Ascending aorta (tissue), 2 donors: ENCODE results near the gene SDK1. TPM values are rescaled to one million over a fixed set of nuclear protein-coding genes. Genes with fewer than 3 reads are reported as not detected.
"Not testable (repeated sequence)": the region's sequence is repeated elsewhere in the genome, so short reads cannot be mapped to it uniquely, and the experiment has no call there.

Experiments
- DNase-seq, 2 donors: peaks; one replicate each; pipeline ENCODE4 v3.0.0-alpha.2; 2019; ENCODE audit warnings: low spot score in 2 of 2
- H3K27ac ChIP-seq, 2 donors: fragments of 200-600 bp; sonication (generic); one replicate each; pipeline ENCODE4 v1.5.1; 2016 to 2017; ENCODE audit warnings: mild to moderate bottlenecking in 1 of 2
- H3K27me3 ChIP-seq: fragments of 200-600 bp; sonication (generic); one replicate; pipeline ENCODE4 v1.5.1; 2017
- H3K36me3 ChIP-seq, 2 donors: fragments of 200-600 bp; sonication (generic); one replicate each; pipeline ENCODE4 v1.5.1; 2016
- H3K4me1 ChIP-seq, 2 donors: fragments of 200-600 bp; sonication (generic); one replicate each; pipeline ENCODE4 v1.5.1; 2016 to 2017; ENCODE audit warnings: mild to moderate bottlenecking in 1 of 2
- H3K4me3 ChIP-seq, 2 donors: fragments of 200-600 bp; sonication (generic); one replicate each; pipeline ENCODE4 v1.5.1; 2016 to 2017; ENCODE audit warnings: mild to moderate bottlenecking in 1 of 2
- H3K9me3 ChIP-seq, 2 donors: fragments of 200-600 bp; sonication (generic); one replicate each; pipeline ENCODE4 v1.5.1; 2016
- CTCF ChIP-seq, 3 experiments: fragments of 200-600 bp in 2 of 3; fragments of 450-650 bp in 1 of 3; sonication (generic) in 2 of 3; IDR thresholded peaks; one replicate each; pipeline ENCODE4 v1.5.1; 2016 to 2019; ENCODE audit warnings: antibody characterized with exemption in 3 of 3, mild to moderate bottlenecking in 1 of 3, moderate library complexity in 1 of 3
- intact Hi-C: fragments of 100-400 bp; cut with DNase I; formaldehyde crosslinking; loops from one replicate; pipeline ENCODE4 v1.15.1; 2023
- total RNA-seq: library from RNA; depleted of rRNA; stranded (reverse); fragments of >200 nt; gene quantifications from one replicate; pipeline ENCODE4 v1.1.0, GENCODE V29; 2016

SDK1 gene
- total RNA-seq, 1 donor from 2014 or later: 13.3 TPM

GRCh38 chr7:4091767-4092166 is 790.7 kb downstream of the SDK1 start:
- Histone ChIP-seq H3K27me3 (no peaks in the 10 kb centered on the region), H3K4me1 (no peaks in the 10 kb centered on the region), H3K4me3 (no peak overlapping the region), H3K36me3 (peaks cover 3 to 11% of the 10 kb centered on the region in 2 donors), H3K9me3 (peaks cover 0 to 9% of the 10 kb centered on the region in 2 donors), H3K27ac (no peak overlapping the region)
- intact Hi-C loops: no loop called here
- no peak for DNase-seq
- TF ChIP-seq CTCF (IDR thresholded peaks at IDR 0.05): no peak

GRCh38 chr7:4093035-4093434 is 792.0 kb downstream of the SDK1 start:
- Histone ChIP-seq H3K27ac (no peak overlapping the region), H3K27me3 (no peaks in the 10 kb centered on the region), H3K4me1 (no peaks in the 10 kb centered on the region), H3K4me3 (no peak overlapping the region), H3K9me3 (peaks cover 0 to 9% of the 10 kb centered on the region in 2 donors), H3K36me3 (peaks cover 3 to 11% of the 10 kb centered on the region in 2 donors)
- no peak for TF ChIP-seq CTCF (IDR thresholded peaks at IDR 0.05)
- DNase-seq: no peak
- intact Hi-C loops: no loop called here

GRCh38 chr7:4093483-4093882 is 792.4 kb downstream of the SDK1 start:
- Histone ChIP-seq H3K4me1 (no peaks in the 10 kb centered on the region), H3K27ac (no peak overlapping the region), H3K4me3 (no peak overlapping the region), H3K36me3 (peaks cover 3 to 11% of the 10 kb centered on the region in 2 donors), H3K27me3 (no peaks in the 10 kb centered on the region), H3K9me3 (peaks cover 0 to 9% of the 10 kb centered on the region in 2 donors)
- no peak for DNase-seq
- TF ChIP-seq CTCF (IDR thresholded peaks at IDR 0.05): no peak
- intact Hi-C loops: no loop called here

GRCh38 chr7:4094158-4094557 is 793.1 kb downstream of the SDK1 start:
- H3K36me3 ChIP-seq, H3K4me1 ChIP-seq, H3K27ac ChIP-seq, intact Hi-C loops, H3K9me3 ChIP-seq, H3K27me3 ChIP-seq, DNase-seq, H3K4me3 ChIP-seq: not testable (repeated sequence)

- H3K27ac ChIP-seq: no peak overlapping the region
- no peaks in the 10 kb centered on the region for H3K27me3 ChIP-seq
- no peaks in the 10 kb centered on the region for H3K36me3 ChIP-seq
- intact Hi-C loops: no loop called here
- no peak for DNase-seq
- H3K9me3 ChIP-seq: no peaks in the 10 kb centered on the region
- no peaks in the 10 kb centered on the region for H3K4me1 ChIP-seq
- no peak overlapping the region for H3K4me3 ChIP-seq
- TF ChIP-seq CTCF (IDR thresholded peaks at IDR 0.05): no peak
Observed at GRCh38 chr7:4097001-4097609, 796.1 kb downstream of the SDK1 start.

GRCh38 chr7:4098169-4098568 is 797.1 kb downstream of the SDK1 start:
- H3K36me3 ChIP-seq: no peaks in the 10 kb centered on the region
- H3K9me3 ChIP-seq: no peaks in the 10 kb centered on the region
- H3K4me3 ChIP-seq: no peak overlapping the region
- no peak overlapping the region for H3K27ac ChIP-seq
- intact Hi-C loops: no loop called here
- DNase-seq: no peak
- H3K4me1 ChIP-seq: no peaks in the 10 kb centered on the region
- no peaks in the 10 kb centered on the region for H3K27me3 ChIP-seq
- no peak for TF ChIP-seq CTCF (IDR thresholded peaks at IDR 0.05)
